ENCODE measurements around the gene ZNF439. TPM values are rescaled to one million over a fixed set of nuclear protein-coding genes. Genes with fewer than 3 reads are reported as not detected.

Gene ZNF439
- total and polyA plus RNA-seq, 2 of the 13 experiments (the other 11 are each of a cell fraction or from before 2014, with no cell fraction given) = 2.9 to 4.9 TPM

- TF ChIP-seq ZNF407 (CRISPR knock-in tag; IDR thresholded peaks at IDR 0.05; ENCODE audit: not compliant biosample characterization) (peak; percentile 46), SOX6 (IDR thresholded peaks at IDR 0.05) (no peak), SOX6 (CRISPR knock-in tag; IDR thresholded peaks at IDR 0.05) (peak; percentile 88), SALL2 (CRISPR knock-in tag; IDR thresholded peaks at IDR 0.05) (no peak), ZNF816 (CRISPR knock-in tag; IDR thresholded peaks at IDR 0.05; ENCODE audit: borderline replicate concordance) (peak; percentile 91), RFX3 (CRISPR knock-in tag; IDR thresholded peaks at IDR 0.05) (no peak), ATF3 (CRISPR knock-in tag; IDR thresholded peaks at IDR 0.05) (no peak), ZNF431 (CRISPR knock-in tag; IDR thresholded peaks at IDR 0.05; ENCODE audit: borderline replicate concordance, low read depth) (peak; percentile 63; the same call in 1 of the 2 replicates), ZNF318 (CRISPR knock-in tag; IDR thresholded peaks at IDR 0.05) (peak; percentile 65; the same call in 1 of the 2 replicates), ZFP37 (CRISPR knock-in tag; IDR thresholded peaks at IDR 0.05; ENCODE audit: borderline replicate concordance) (peak; percentile 22; the same call in 1 of the 2 replicates), PLRG1 (conservative IDR thresholded peaks at IDR 0.05) (no peak)
These were observed 39.3 kb downstream of the ZNF439 start, which contains the start of gene ZNF69 (continued) for GRCh38 chr19:11887611-11888531.
